H9 (cell line): ENCODE data around the gene CKMT2. TPM values are rescaled to one million over a fixed set of nuclear protein-coding genes. Genes with fewer than 3 reads are reported as not detected.

Experiments used
- DNase-seq: peaks from one replicate; pipeline ENCODE4 v3.0.0-alpha.2; 2017
- H2AFZ ChIP-seq: one replicate; pipeline ENCODE4 v1.6.1; 2013; ENCODE audit warnings: mild to moderate bottlenecking, low read length, control low read depth, moderate library complexity
- H2AK5ac ChIP-seq: 2 replicates; pipeline ENCODE4 v1.6.1; 2013; ENCODE audit warnings: low read length, control low read depth, mixed read lengths; ENCODE audit not compliant: insufficient read length
- H2BK120ac ChIP-seq: one replicate; pipeline ENCODE4 v1.6.1; 2013; ENCODE audit warnings: low read depth, mild to moderate bottlenecking, low read length, control low read depth, inconsistent platforms; ENCODE audit not compliant: poor library complexity, severe bottlenecking
- H2BK12ac ChIP-seq: 2 replicates; pipeline ENCODE4 v1.6.1; 2013; ENCODE audit warnings: low read length, control low read depth, mixed read lengths, low read depth; ENCODE audit not compliant: insufficient read length
- H2BK15ac ChIP-seq: 2 replicates; pipeline ENCODE4 v1.6.1; 2013; ENCODE audit warnings: low read depth, low read length, control low read depth
- H2BK20ac ChIP-seq: one replicate; pipeline ENCODE4 v1.6.1; 2013; ENCODE audit warnings: low read depth, mild to moderate bottlenecking, low read length, control low read depth, inconsistent platforms; ENCODE audit not compliant: poor library complexity, severe bottlenecking
- H2BK5ac ChIP-seq: 2 replicates; pipeline ENCODE4 v1.6.1; 2013; ENCODE audit warnings: low read length, control low read depth, mixed read lengths; ENCODE audit not compliant: insufficient read length
- H3K14ac ChIP-seq: 2 replicates; pipeline ENCODE4 v1.6.1; 2013; ENCODE audit warnings: low read length, control low read depth; ENCODE audit not compliant: insufficient read depth
- H3K18ac ChIP-seq: 2 replicates; pipeline ENCODE4 v1.6.1; 2013; ENCODE audit warnings: low read depth, mild to moderate bottlenecking, mixed read lengths, low read length, control low read depth; ENCODE audit not compliant: insufficient read length
- H3K23ac ChIP-seq: 2 replicates; pipeline ENCODE4 v1.6.1; 2013; ENCODE audit warnings: low read length, control low read depth, mixed read lengths, low read depth; ENCODE audit not compliant: insufficient read length
- H3K23me2 ChIP-seq: 2 replicates; pipeline ENCODE4 v1.6.1; 2013; ENCODE audit warnings: low read depth, mild to moderate bottlenecking, mixed read lengths, low read length, control low read depth; ENCODE audit not compliant: insufficient read length, poor library complexity, severe bottlenecking
- H3K27ac ChIP-seq: 2 replicates; pipeline ENCODE4 v1.5.1; 2013; ENCODE audit warnings: low read length, control low read depth, mixed read lengths, low read depth; ENCODE audit not compliant: insufficient read length
- H3K27me3 ChIP-seq: 2 replicates; pipeline ENCODE4 v1.6.1; 2013; ENCODE audit warnings: low read length, control low read depth, inconsistent platforms; ENCODE audit not compliant: insufficient read depth
- H3K4ac ChIP-seq: 2 replicates; pipeline ENCODE4 v1.6.1; 2013; ENCODE audit warnings: low read depth, mild to moderate bottlenecking, control low read depth, inconsistent platforms, low read length, moderate library complexity
- H3K4me1 ChIP-seq: 2 replicates; pipeline ENCODE4 v1.6.1; 2013; ENCODE audit warnings: low read length, control low read depth, inconsistent platforms; ENCODE audit not compliant: insufficient read depth
- H3K4me2 ChIP-seq: 2 replicates; pipeline ENCODE4 v1.6.1; 2013; ENCODE audit warnings: low read length, control low read depth, mixed read lengths; ENCODE audit not compliant: insufficient read length, insufficient read depth
- H3K56ac ChIP-seq: 2 replicates; pipeline ENCODE4 v1.6.1; 2013; ENCODE audit warnings: low read depth, mild to moderate bottlenecking, mixed read lengths, low read length, control low read depth; ENCODE audit not compliant: insufficient read length
- H3K79me1 ChIP-seq: 2 replicates; pipeline ENCODE4 v1.6.1; 2013; ENCODE audit warnings: low read depth, mild to moderate bottlenecking, moderate library complexity, low read length, control low read depth, inconsistent platforms; ENCODE audit not compliant: insufficient read depth, poor library complexity, severe bottlenecking
- H3K79me2 ChIP-seq: 2 replicates; pipeline ENCODE4 v1.6.1; 2013; ENCODE audit warnings: low read length, control low read depth, inconsistent platforms; ENCODE audit not compliant: insufficient read depth
- H3K9ac ChIP-seq: 2 replicates; pipeline ENCODE4 v1.6.1; 2013; ENCODE audit warnings: low read length, control low read depth, mixed read lengths; ENCODE audit not compliant: insufficient read length; ENCODE audit errors: extremely low read depth
- H3K9me3 ChIP-seq: one replicate; pipeline ENCODE4 v1.6.1; 2013; ENCODE audit warnings: low read depth, low read length, inconsistent platforms; ENCODE audit not compliant: control insufficient read depth
- H3T11ph ChIP-seq: one replicate; pipeline ENCODE4 v1.6.1; 2013; ENCODE audit warnings: mild to moderate bottlenecking, low read length, control low read depth, inconsistent platforms
- H4K20me1 ChIP-seq: one replicate; pipeline ENCODE4 v1.6.1; 2013; ENCODE audit not compliant: control insufficient read depth, insufficient read length, insufficient read depth
- H4K5ac ChIP-seq: 2 replicates; pipeline ENCODE4 v1.6.1; 2013; ENCODE audit warnings: low read depth, mild to moderate bottlenecking, mixed read lengths, low read length, control low read depth; ENCODE audit not compliant: insufficient read length
- H4K8ac ChIP-seq: replicated peaks from 2 replicates; pipeline ENCODE4 v1.6.1; 2013; ENCODE audit warnings: low read length, control low read depth, mixed read lengths, low read depth; ENCODE audit not compliant: insufficient read length
- H4K91ac ChIP-seq: 2 replicates; pipeline ENCODE4 v1.6.1; 2013; ENCODE audit warnings: low read depth, mild to moderate bottlenecking, moderate library complexity, mixed read lengths, low read length, control low read depth; ENCODE audit not compliant: insufficient read length
- H3K27ac Mint-ChIP-seq, 3 experiments: 2 replicates in 2 of 3; 3 replicates in 1 of 3; pipeline ENCODE4 v1.8.0; 2020 to 2021; ENCODE audit warnings: mixed read lengths in 3 of 3, mild to moderate bottlenecking in 1 of 3, moderate library complexity in 1 of 3
- H3K27me3 Mint-ChIP-seq: 2 replicates; pipeline ENCODE4 v1.8.0; 2021; ENCODE audit warnings: low read depth, mild to moderate bottlenecking, moderate library complexity, mixed read lengths
- H3K36me3 Mint-ChIP-seq, 3 experiments: 2 replicates in 2 of 3; 3 replicates in 1 of 3; pipeline ENCODE4 v1.8.0; 2020 to 2021; ENCODE audit warnings: low read depth in 3 of 3, mixed read lengths in 3 of 3; ENCODE audit not compliant: insufficient read depth in 1 of 3
- H3K4me1 Mint-ChIP-seq, 2 experiments: 2 replicates each; pipeline ENCODE4 v1.8.0; 2020; ENCODE audit warnings: mixed read lengths in 2 of 2
- H3K4me3 Mint-ChIP-seq, 2 experiments: 2 replicates in 1 of 2; 3 replicates in 1 of 2; pipeline ENCODE4 v1.8.0; 2020 to 2021; ENCODE audit warnings: mild to moderate bottlenecking in 2 of 2, mixed read lengths in 2 of 2, moderate library complexity in 1 of 2
- H3K9me3 Mint-ChIP-seq, 2 experiments: 2 replicates in 1 of 2; 3 replicates in 1 of 2; pipeline ENCODE4 v1.8.0; 2020; ENCODE audit warnings: mild to moderate bottlenecking in 2 of 2, mixed read lengths in 2 of 2, moderate library complexity in 1 of 2
- CTCF ChIP-seq: fragments of 200-600 bp; sonication (generic); conservative IDR thresholded peaks from 3 replicates; pipeline ENCODE4 v1.8.0; 2021; ENCODE audit warnings: antibody characterized with exemption, mild to moderate bottlenecking
- WGBS: extraction: QIAGEN DNeasy Blood & Tissue Kit; methylation state at CpG from one replicate; pipeline ENCODE4 v1.1.7; 2013; ENCODE audit warnings: missing lambda C conversion rate, low lambda C conversion rate, mixed read lengths; ENCODE audit not compliant: insufficient read length; ENCODE audit errors: extremely low coverage; 5-methylcytosine and 5-hydroxymethylcytosine counted together
- total RNA-seq: library from RNA; stranded (reverse); gene quantifications from 2 replicates; pipeline ENCODE4 v1.2.1, GENCODE V29; 2021

Gene CKMT2
- total RNA-seq, 1 experiment from 2014 or later: 1.8 TPM

- H3K9me3 Mint-ChIP-seq: no peaks in the 10 kb centered on the region; a peak in 1 of 5 replicates
- Histone ChIP-seq H3K14ac (no peak overlapping the region), H4K91ac (no peak overlapping the region), H3K79me2 (no peaks in the 10 kb centered on the region), H3K27ac (no peak overlapping the region), H2BK12ac (no peak overlapping the region), H2BK5ac (no peak overlapping the region), H3K18ac (no peak overlapping the region), H3K79me1 (no peaks in the 10 kb centered on the region), H2BK20ac (no peak overlapping the region), H3K9ac (no peak overlapping the region), H4K20me1 (no peaks in the 10 kb centered on the region), H2AK5ac (no peak overlapping the region), H3K4me1 (no peaks in the 10 kb centered on the region), H3K56ac (no peak overlapping the region), H3T11ph (no peak overlapping the region), H3K9me3 (no peaks in the 10 kb centered on the region), H3K23ac (no peak overlapping the region), H4K8ac (no peak overlapping the region), H3K27me3 (no peaks in the 10 kb centered on the region), H3K23me2 (no peaks in the 10 kb centered on the region), H3K4me2 (no peak overlapping the region), H2BK15ac (no peak overlapping the region), H2AFZ (no peak overlapping the region), H3K4ac (no peak overlapping the region), H2BK120ac (no peak overlapping the region), H4K5ac (no peak overlapping the region)
- H3K4me3 Mint-ChIP-seq: no peak overlapping the region
- peaks cover 21 to 26% of the 10 kb centered on the region in 2 experiments for H3K4me1 Mint-ChIP-seq
- no peak for DNase-seq
- no CpG with 5 or more reads among the region's 11 CpGs for WGBS
- no peak overlapping the region; a peak in 2 of 7 replicates for H3K27ac Mint-ChIP-seq
- no peaks in the 10 kb centered on the region for H3K36me3 Mint-ChIP-seq
- H3K27me3 Mint-ChIP-seq: no peaks in the 10 kb centered on the region
- TF ChIP-seq CTCF: no peak
These were observed 49.0 kb upstream of the CKMT2 start for GRCh38 chr5:81183811-81184748.
